ENCODE data around the gene NPC2.

The NPC2 gene

DNA sequence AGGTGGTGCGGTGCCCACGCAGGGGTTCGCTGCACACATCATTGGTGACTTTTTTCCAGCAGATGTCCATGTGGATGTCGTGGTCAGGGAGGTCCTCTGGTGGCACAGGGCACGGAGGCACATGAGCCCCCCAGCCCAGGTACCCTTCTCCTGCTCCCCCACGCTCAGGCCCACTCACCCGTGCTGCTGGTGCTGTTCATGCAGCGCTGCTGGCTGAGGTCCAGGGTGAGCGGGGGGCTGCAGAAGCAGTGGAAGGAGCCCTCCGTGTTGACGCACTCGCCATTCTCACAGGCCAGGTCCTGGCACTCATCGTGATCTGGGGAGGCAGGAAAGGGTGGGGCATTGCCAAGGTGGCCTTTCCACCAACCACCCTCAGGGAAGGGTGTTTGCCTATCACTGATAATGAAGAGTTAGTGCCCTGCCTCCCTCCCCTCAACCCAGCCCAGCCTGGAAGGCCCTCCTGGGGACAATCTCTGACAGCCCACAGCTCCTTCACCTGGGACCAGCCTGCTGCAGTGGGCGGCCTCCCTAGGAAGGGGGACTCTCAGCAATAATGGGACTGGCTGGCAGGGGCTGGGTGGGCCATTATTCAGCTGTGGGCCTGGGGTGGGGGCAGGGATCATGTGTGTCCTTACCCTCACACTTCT, 10.3 kb upstream of the NPC2 start:
- no peak for DNase-seq (ENCODE audit: low read depth)

DNA sequence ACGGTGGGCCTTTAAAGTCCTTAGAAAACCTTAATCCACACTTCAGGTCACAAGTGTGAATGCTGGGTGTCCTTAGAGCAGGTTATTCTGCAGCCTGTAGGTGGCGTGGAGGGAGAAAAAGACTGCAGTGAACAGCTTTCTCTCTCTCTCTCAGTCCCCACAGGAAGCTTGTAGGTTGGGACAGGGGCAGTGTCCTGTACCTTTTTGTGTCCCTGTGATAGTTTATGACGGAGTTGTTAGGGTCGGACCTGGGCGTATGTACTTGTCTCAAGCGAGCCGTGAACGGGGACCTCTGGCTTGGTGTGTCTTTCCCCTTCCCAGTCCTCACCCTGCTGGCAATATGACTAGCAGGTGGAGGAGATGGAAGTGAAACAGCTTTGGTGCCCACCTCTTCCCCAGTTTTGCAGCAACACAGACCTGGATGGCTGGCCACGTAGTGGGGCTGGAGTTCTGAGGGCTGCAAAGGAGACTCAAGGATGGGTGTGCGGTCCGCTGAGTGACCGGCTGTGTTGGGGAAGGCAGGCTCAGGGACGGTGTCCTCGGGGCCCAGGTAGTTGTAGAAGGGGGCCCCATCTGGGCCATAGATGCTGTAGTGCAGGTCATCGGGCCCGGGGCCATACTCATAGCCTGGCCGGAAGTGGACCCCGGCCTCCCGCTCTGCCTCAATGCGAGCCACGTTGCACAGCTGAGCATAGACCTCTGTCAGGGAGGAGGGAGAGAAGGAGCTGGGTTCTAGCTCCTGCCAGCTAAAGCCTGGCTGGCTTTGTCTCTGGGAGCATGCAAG, 9.3 kb upstream of the NPC2 start:
- DNase-seq (ENCODE audit: low read depth) = no peak

DNA sequence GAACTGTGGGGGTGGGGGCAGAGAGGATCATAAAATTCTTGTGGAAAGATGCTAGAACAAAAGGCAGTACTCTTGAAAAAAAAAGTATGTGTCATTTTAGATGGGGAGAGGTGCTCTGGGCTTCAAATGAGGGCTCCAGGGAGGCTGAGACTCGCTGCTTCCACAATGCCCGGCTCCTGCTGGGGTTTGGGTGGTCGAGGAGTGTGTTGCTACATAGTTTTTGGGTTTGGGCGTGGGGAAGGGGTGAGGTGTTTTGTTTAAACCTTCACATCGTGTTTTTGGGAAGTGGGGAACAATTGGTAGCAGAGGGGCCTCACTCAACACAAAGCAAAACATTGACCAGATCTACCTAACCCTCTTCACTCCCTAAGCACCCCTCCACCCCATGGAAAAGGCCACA, 8.6 kb upstream of the NPC2 start:
- DNase-seq (ENCODE audit: low read depth) = no peak

DNA sequence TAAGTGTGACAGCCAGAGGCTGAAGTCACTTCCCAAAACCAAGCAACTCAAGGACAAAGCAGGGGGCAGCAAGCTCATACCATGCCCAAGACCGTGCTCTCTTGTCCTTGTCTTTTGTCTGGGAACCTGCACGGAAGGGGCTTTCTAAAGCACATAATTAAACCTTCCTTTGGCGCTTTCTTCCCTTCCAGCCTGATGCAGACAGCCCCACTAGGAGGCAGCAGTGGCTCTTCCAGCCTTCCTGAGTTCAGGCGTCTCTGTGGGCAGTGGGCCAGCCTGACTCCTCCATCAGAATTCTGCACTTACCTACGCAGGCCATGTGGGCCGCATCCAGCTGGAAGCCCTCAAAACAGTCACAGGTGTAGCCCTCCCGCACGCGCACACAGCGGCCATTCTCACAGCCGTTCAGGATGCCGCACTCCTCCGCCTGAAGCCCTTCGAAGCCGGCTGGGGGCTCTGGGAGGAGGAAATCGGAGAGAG, 8.1 kb upstream of the NPC2 start:
- DNase-seq (ENCODE audit: low read depth) = no peak

DNA sequence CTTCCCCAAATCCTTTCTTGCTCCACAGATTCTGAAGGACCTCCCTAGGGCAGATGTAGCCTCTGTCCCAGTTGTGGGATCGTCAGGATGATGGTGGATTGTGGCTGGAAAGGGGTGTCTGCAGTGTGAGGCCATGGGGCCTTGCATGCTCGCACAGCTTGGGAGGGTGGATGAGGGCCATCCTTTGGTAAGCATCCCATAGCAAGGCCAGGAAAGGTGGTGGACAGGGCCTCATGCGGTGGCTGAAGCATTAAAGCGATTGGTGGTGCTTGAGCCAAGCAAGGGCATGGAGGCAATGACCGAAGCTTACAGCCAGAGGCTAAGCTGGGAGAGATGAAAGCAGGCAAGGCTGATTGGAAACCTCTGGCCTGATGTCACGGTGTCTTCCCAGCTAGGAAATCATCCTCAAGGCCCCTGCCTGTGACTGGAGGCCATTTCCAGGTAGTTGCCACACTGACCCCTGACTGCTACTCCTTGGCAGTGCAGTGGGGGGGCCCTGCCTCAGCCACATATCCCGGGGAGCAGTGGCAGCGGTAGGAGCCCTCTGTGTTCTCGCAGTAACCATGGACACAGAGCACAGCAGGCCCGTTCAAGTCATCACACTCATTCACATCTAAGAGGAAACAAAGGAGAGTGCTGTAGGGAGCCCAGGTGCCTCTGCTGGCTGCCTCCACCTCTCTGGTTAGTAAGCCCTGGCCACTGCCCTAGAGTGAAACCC, 7.5 kb upstream of the NPC2 start:
- DNase-seq (ENCODE audit: low read depth) = no peak

DNA sequence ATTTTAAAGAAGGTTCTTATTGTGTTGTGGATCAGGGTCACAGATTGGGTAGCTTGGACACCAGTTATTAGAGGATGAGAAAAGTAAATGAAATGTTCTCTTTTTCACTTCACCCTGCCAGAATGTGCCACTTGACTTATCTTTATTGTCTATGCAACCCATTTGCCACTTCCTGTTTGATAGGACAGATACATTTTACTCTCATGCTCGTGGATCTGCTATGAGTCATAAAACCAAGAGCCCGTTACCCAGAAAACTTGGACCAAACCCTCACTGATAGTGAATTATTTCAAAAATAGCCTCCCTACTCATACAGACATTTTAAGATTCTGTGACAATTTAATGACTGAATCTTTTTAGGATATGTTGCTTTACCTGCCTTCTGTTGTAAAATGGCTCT, 2.3 kb upstream of the NPC2 start:
- DNase-seq (ENCODE audit: low read depth) = no peak

DNA sequence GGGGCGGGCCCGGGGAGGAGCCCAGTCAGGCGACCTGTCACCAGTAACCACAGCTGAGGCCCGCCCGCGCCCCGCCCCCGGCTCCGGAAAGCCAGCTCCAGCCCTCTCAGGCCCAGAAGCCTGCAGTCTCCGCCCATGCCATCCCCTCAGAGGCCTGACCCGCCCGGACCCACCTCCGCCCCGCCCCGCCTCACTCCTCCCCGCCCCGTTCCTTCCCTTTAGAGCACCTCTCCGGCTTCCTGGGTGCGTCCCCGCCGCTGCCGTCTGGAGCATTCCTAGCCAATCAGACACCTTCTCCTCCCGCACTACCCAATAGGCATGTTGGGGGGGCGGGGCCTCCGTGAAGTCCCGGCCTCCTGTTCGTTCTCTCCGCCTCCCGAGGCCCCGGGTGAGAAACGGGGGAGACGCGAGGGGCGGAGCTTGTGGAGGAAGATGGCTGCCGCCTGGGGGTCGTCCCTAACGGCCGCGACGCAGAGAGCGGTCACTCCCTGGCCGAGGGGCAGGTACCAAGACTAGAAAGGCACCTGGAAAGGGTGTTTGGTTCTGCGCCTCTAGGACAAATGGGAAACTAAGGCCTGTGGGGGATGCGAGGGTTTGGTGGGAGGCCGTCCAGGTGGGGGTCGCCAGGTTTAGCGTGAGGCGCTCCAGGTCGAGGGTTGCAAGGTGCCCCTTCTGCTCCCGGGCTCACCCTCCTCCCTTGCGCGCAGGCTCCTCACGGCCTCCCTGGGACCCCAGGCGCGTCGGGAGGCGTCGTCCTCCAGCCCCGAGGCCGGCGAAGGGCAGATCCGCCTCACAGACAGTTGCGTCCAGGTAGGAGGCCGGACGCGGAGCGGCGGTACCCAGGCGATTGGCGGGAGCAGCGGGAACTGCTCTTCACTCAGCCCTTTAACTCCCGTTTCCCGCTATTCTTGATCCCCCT, 497 bp upstream of the NPC2 start, which contains the start of gene ISCA2:
Gene ISCA2, plus strand, starts transcription at position 423 of the 919 bp plus-strand sequence. Its CDS starts 10 bp downstream, at position 433.
- peak; percentile 99 for DNase-seq (ENCODE audit: low read depth)

DNA sequence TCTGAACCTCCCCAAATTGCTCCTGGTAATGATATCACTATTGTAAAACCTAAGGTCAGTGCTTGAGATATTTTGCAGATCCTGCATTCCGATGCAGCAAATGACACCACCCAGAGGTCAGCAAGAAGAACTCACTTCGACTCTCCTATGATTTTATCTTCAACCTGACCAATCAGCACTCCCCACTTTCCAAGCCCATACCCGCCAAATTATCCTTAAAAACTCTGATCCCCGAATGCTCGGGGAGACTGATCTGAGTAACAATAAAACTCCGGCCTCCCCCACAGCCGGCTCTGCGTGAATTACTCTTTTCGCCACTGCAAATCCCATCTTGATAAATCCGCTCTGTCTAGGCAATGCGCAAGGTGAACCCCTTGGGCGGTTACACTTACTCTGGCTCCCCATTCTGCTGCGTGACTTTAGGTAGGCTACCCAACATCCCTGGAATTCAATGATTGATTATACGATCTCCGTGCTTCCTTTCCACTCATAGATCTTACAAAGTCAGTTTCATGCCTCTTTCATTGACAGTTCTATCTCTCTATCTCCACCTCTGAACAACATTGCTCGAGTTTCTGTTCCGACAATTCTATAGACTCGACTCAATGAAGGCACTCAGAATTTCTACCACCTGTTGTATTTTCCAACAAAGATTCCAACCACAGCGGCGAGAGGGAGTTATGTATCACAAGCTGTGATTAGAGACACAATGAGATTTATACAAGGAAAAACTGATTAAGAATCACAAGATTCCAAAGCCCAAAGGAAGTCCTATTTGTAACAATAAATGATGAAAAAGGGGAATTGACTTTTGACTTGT, 939 bp downstream of the NPC2 start:
- no peak for DNase-seq (ENCODE audit: low read depth)

DNA sequence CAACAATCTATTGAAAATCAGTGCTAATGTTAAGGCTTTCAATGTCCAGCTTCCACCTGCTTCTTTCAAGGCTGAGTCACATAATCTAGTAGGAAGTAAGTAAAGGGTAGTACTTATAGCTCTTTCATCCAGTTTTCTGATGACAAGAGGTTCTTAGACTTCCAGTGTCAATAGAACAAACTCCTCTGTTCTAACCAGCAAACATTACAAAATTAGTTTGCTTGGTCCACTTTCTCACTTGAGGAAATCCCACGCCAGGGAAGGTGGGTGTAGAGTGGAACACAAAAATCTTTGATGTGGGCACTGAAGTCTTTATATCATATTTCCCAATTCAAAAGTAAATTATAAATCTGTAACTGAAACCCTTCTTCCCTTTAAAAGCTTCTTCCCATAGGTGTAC, 2.6 kb downstream of the NPC2 start:
- no peak for DNase-seq (ENCODE audit: low read depth)

DNA sequence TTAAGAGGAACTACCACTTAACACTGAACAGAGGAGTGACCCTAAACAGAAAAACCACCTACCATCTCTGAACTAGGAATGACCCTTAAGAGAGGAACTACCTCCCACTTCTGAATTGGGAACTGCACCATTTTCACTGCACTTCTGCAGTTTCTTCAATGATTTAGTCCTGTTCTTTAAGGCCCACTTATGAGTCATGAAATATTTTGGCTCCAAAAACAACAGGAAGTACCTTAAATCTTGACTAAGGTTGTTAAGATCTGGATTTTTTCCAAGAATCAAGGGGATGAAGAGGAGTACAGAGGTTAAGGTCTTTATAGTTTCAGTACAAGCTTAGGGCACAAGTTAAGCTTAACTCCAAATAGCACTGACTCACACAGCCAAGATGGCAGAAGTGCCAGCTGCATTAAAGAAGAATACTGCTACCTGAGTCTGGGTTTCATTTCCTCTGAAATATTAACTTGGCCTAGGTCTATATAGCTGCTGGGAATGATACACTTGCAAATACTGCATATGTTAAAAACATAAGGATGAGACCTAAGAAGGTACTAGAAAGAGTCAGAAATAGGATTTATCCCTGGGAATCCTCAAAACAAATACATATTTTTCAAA, 4.2 kb downstream of the NPC2 start:
- DNase-seq (ENCODE audit: low read depth) = no peak

DNA sequence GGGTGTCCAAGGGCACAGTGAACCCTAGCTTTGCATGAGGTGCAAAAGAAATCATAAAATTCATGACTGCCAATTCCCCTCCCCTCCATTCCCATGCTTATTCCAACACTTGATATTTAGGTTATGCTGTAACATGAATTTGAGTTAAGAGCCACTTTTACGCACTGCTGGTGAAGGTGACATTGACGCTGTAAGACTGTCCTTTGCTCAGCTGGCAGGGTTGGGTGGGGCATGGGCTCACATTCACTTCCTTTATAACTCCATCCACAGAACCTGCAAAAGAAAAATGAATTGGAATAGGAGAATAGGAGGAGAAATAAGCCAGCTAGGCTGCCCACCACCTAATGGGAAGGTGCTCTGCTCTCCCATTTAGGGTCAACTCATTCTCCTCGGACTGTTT, 6.9 kb downstream of the NPC2 start:
- no peak for DNase-seq (ENCODE audit: low read depth)

DNA sequence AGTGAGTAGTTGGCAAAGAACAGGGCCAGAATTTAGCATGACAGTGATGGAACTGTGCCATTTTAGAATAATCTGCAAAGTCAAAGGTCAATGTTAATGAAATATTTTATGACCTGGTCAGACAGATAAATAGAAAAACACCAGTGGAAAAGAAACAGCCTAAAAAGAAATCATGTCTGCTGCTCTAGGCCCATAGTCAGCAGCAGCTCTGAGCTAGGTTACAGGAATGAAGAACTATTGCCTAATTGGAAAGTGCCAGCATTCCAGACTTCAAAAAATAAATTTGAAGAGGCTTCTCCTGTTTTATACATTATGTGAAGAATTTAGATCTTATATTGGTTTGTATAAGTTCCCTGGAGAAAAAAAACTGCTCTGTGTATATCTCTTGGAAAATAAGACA, 9.8 kb downstream of the NPC2 start:
- no peak for DNase-seq (ENCODE audit: low read depth)

DNA sequence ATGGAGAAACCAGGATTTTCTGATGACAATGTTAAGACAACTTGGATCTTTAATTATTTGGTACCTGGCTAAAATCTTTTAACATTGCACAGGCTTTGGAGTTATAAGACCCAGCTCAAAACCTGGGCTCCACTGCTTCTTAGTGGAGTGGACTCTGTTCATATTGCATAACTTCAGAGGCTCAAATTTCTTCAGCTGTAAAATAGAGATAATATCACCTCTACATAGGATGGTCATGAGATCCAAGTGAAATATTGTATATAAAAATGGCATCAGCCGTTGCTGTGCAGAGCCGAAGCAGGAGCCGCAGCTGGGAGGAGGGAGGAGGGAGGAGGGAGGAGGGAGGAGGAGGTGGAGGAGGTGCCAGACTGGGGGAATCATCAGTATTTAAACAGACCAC, 10.5 kb downstream of the NPC2 start:
- no peak for DNase-seq (ENCODE audit: low read depth)

DNA sequence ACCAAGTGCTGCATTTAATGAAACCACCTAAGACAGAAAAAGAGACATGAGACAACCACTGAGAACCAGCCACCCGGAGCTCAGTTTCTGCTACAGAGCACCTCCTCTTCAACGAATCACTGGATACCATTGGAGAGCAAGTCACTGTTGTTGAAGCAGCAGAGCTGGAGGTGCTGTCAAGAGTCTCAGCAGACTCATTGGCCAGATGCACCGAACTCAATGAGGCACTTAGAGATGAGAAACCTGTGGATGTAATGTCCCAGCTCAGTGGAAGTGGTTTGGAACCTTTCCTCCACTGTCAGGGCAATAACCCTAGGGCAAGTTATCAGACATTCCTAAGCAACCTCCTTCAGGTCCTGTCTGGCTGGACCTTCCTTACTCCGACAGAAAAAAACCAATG, 13.1 kb downstream of the NPC2 start:
- no peak for DNase-seq (ENCODE audit: low read depth)

DNA sequence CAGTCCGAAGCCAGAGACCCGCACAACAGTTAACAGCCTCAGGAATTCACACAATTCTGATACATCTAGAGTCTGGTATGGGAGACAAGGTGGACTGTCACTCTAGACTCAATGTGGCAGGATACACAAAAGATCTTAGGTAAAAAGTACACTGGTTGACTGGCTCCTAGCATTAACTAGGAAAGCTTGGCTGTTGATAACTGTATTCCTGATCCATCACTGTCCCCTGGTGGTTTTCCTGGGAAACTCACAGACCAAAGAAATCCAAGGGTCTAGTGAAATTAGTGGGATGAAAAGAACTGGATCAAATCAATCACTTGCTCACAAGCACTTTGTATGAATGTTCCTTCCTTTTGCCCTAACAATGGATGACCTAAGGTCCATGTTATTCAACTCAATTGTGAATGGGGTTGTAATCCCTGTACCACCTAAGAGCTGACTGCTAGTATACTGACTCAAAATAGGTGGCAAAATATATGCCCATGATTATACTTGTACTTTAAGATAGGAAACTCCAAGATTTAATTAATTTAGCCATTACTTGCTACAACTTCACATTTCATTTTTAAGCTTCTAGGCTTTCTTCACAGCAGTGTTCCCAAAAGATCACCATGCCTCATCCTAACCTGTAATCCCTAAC, 14.0 kb downstream of the NPC2 start:
- no peak for DNase-seq (ENCODE audit: low read depth)

DNA sequence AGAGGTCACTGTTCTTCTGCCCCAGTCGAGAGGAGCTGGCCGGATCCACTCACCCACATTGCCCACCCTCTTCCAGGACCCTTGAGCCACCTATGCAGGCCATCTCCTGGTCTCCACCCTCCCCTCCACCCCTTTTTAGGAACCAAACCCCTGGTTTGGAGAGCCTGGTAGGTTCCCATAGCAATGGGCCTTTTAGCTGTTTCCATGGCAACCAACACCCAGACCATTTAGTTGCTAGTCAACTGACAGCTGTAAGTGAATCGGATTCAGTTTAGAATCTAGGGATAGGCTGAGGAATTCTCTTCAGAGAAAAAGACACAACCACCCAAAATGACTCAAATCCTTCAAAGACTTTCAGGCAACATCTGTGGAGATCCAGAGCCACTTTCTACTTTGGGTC, 16.5 kb downstream of the NPC2 start:
- DNase-seq (ENCODE audit: low read depth) = no peak

DNA sequence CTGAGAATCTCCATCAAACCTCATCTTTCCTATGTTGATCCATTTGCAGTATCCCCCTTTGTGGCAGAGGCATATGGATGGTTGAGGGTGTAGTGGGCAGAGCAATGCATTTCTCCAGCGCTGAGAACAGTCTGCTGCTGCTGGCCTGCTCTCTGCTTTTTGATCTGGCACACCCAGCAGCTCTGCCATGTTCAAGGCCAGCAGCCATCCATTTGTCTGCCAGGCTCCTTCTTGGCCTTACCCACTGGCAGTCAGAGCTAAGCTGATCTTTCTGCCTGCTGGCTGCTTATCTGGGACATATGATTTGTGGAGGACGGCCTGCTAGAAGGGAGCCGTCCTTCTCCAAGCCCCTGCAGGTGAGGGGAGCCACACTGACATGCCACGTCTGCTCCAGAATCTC, 17.0 kb downstream of the NPC2 start:
- DNase-seq (ENCODE audit: low read depth) = no peak

DNA sequence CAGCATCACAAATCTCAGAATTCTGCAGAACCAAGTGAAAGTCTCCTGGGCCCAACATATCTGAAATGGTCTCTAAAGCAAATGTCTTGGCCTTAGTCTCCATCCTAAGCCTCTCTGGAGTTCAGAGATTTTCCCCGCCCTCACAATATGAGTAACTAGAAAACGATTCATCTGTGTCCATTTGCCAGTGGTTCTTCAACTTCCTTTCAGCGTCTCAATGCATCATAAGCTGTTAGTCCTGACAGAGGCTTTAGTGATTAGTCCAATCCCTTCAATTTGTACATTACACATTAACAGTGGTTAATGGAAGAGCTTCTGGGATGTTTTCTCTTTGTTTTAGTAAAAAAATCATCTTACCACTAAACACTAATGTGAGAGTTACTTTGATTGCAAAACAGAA, 17.4 kb downstream of the NPC2 start:
- no peak for DNase-seq (ENCODE audit: low read depth)

DNA sequence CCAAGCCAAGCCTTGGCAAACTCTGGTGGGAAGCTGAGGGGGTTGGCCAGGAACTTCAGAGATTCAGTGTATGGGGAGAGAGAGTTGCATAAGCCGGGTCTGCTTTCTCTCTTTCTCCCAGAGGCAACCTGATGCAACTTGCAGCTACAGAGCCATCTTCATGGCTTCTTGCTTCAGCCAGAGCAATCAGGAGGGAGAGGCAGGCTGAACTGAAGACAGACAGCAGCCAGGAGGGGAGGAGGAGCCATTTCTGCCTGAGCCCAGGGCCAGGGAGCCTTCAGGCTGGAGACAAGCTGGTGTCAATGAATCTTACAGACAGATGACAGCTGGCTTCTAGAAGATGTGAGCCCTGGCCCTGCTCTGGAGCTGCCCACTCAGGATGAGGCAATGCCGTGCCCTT, 18.7 kb downstream of the NPC2 start:
- no peak for DNase-seq (ENCODE audit: low read depth)

DNA sequence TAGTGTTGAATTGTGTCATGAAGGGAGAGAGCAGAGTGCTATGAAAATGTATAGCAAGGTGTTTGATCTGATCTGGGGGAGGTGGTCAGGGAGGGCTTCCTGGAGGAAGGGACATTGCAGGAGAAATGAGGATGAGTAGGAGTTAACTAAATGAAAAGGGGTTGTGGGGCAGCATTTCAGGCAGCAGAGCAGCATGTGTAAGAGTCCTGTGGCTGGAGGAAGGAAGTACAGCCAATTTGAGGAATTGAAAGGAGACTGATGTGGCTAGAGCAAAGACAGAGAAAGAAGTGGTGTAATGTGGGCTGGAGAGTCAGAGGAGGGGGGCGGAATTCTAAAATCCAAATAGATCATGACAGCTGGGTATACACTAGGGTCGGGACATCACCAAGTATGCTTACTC, 20.5 kb downstream of the NPC2 start:
- no peak for DNase-seq (ENCODE audit: low read depth)
